ENCODE results near the gene ZNF35. TPM values are rescaled to one million over a fixed set of nuclear protein-coding genes. Genes with fewer than 3 reads are reported as not detected.

The ZNF35 gene
- total and polyA plus RNA-seq, 2 of the 8 experiments (the other 6 are each of a cell fraction or from before 2014, with no cell fraction given) = 2.9 to 20.0 TPM

GRCh38 chr3:44682182-44682896 is 33.8 kb downstream of the ZNF35 start (continued):
- TF ChIP-seq RNF2 (IDR thresholded peaks at IDR 0.05; ENCODE audit: borderline replicate concordance, low read depth, low read length, missing control alignments, poor library complexity, severe bottlenecking) = no peak
- no peak for TF ChIP-seq TEAD4 (IDR thresholded peaks at IDR 0.05; ENCODE audit: low read depth, low read length)
- no peak for TF ChIP-seq SIRT6 (IDR thresholded peaks at IDR 0.05; ENCODE audit: low read length)
- no peak for TF ChIP-seq TAF7 (optimal IDR thresholded peaks at IDR 0.05; ENCODE audit: borderline replicate concordance, low read depth, low read length)
- TF ChIP-seq SRF (IDR thresholded peaks at IDR 0.05; ENCODE audit: low read depth, low read length) = no peak
- TF ChIP-seq HDAC6 (IDR thresholded peaks at IDR 0.05; ENCODE audit: low read depth, low read length) = no peak
- TF ChIP-seq ZNF274 (IDR thresholded peaks at IDR 0.05; ENCODE audit: borderline replicate concordance, extremely low read depth, low read length) = no peak
- no peak for TF ChIP-seq MAFK (IDR thresholded peaks at IDR 0.05; ENCODE audit: low read depth, low read length)
- TF ChIP-seq PHF8 (conservative IDR thresholded peaks at IDR 0.05; ENCODE audit: low read depth, low read length) = no peak
- no peak for TF ChIP-seq POLR2A (IDR thresholded peaks at IDR 0.05; ENCODE audit: control extremely low read depth in 1 of 2, low read depth in 2 of 2, low read length in 2 of 2)

All from H1 (cell line).